Retinal pigment epithelial cell (primary cell): ENCODE data around the gene FA2H.

Experiments used
- DNase-seq: peaks from one replicate; pipeline ENCODE4 v3.0.0-alpha.2; 2010; ENCODE audit warnings: low read depth
- H3K4me3 ChIP-seq: 2 replicates; pipeline ENCODE4 v1.5.1; 2011; ENCODE audit warnings: mild to moderate bottlenecking, low read length, control low read depth, moderate library complexity
- TF ChIP-seq, protein P1 (sequence below): conservative IDR thresholded peaks from 2 replicates; pipeline ENCODE4 v1.5.1; 2011; ENCODE audit warnings: low read depth, low read length, control low read depth, inconsistent platforms

FA2H gene

DNA sequence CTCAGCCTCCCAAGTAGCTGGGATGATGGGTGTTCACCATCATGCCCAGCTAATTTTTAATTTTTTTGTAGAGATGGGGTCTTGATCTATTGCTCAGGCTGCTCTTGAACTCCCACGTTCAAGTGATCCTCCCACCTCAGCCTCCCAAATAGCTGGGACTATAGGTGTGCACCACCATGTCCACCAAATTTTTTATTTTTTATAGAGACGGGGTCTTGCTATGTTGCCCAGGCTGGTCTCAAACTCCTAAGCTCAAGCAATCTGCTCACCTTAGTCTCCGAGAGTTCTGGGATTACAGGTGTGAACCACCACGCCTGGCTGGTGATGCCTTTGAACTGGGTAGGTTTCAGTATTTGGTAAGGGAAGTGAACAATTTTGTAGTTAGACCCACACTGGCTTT, 30.1 kb downstream of the FA2H start:
- TF ChIP-seq, protein P1, sequence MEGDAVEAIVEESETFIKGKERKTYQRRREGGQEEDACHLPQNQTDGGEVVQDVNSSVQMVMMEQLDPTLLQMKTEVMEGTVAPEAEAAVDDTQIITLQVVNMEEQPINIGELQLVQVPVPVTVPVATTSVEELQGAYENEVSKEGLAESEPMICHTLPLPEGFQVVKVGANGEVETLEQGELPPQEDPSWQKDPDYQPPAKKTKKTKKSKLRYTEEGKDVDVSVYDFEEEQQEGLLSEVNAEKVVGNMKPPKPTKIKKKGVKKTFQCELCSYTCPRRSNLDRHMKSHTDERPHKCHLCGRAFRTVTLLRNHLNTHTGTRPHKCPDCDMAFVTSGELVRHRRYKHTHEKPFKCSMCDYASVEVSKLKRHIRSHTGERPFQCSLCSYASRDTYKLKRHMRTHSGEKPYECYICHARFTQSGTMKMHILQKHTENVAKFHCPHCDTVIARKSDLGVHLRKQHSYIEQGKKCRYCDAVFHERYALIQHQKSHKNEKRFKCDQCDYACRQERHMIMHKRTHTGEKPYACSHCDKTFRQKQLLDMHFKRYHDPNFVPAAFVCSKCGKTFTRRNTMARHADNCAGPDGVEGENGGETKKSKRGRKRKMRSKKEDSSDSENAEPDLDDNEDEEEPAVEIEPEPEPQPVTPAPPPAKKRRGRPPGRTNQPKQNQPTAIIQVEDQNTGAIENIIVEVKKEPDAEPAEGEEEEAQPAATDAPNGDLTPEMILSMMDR, result no peak
- H3K4me3 ChIP-seq, result no peak overlapping the region
- no peak for DNase-seq

DNA sequence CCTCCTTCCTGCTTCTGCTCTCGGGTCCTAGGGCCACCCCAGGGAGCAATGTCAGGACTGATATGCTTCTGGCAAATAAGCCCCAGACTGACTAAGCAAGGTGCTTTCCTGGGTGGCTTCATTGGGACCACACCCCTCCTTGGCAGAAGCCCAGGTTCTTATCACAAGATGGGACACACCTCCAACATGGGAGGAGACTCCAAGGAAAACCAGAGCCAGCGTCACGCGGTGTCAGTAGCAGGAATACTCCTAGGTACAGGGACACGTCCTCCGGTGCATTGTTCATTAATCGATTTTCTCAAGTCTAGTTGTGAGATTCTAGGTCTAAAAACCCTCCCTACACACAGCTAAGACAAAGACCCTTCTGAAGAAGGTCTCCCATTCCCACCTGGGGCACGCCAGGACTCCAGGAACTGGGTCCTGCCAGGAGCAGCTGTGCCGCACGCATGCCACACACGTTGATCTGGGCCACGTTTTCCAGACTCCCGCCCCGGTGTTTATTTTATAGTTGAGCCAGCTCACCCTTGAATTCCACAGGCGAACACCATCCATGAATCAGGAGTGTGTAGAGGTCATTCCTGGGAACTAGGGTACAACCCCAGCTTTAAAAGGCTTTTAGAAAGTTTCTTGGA, 30.8 kb downstream of the FA2H start:
- no peak overlapping the region for H3K4me3 ChIP-seq
- TF ChIP-seq, protein P1, result no peak
- no peak for DNase-seq

DNA sequence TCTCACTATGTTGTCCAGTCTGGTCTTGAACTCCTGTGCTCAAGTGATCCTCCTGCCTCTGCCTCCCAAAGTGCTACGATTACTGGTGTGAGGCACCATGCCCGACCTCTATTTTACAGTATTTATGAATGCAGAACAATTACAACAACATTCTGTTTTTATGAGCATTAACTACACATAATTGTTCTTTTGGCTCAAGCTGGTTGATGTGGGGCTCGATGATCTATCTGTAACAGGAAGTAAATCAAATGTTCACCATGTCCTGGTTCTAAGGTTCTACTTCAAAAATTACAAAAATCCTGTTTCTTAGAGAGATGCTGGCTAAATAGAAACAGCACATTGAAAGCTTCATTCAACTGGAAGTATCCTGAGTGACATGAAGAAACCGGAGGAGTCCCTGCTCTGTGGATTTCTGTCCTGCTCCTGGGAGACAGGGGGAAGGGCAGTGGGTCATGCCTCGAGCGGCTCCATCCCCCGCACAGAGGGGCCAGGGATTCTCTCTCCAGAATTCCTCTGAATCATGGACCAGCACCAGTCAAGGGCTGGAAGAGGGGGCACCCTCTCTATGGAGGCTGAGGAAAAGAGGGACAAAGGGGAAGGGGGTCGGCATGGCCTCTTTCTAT, 31.5 kb downstream of the FA2H start:
- TF ChIP-seq, protein P1, result no peak
- no peak for DNase-seq
- no peak overlapping the region for H3K4me3 ChIP-seq

DNA sequence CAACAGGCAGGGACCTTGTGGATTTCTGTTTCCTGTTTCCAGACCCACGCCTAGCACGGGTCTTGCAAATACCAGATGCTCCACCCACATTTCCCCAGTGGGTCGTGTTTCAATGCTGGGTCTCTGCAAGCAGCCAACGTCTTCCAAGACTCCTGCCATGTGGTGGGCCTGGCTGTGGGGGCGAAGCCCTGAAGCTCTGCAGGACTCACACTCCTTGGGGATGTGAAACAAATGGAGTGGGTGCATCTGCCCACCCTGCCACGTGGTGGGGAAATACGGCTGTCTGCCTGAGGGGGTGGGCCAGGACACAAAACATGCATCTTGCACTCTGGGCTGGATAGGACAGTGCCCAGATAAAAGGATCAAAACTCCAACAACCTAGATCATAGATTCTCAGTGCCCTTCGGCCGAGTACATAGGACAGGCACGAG, 32.6 kb downstream of the FA2H start:
- no peak for DNase-seq
- TF ChIP-seq, protein P1, result no peak
- no peak overlapping the region for H3K4me3 ChIP-seq

DNA sequence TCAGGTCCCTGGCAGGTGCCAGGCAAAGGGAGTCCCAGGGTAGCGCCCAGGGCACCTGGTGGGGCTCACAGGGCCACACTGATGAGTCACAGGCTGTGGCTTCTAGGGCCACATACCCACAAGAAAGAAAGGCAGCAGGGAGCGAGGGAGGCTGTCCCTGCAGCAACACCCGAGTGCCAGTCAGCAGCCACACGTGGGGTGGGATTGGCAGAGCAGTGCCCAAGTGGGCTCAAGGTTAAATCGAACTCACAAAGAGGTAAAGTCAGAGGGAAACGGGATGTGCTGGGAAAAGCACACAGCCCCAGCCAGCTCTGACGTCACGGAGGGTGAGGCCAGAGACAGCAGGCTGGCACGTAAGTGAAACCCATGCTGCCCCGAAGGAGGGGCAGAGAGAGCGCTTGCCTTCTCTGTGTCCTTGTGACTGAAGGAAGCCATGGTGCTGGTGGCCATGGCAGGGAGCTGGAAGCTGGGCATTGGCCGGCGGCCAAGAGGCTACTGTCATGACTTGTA, 33.8 kb downstream of the FA2H start:
- no peak overlapping the region for H3K4me3 ChIP-seq
- TF ChIP-seq, protein P1, result no peak
- DNase-seq, result no peak

DNA sequence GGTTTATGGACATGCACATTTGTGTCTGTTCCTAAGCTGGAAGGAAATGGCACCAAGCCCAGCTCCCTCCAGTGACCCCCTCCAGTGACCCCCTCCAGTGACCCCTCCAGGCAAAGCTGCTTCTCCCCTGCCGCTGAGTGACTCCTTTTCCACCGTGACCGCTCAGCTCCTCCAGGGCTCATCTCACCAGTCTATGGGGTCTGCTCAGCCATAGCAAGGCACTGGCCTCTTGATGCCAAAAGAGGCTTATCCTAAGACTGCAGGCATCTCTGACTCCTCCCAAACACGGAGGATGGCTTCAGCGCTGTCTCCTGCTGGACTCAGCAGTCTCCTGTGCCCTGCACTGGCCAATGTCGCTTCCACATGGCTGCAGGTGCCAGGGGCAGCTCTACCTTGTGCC, 35.3 kb downstream of the FA2H start:
- TF ChIP-seq, protein P1, result no peak
- no peak overlapping the region for H3K4me3 ChIP-seq
- no peak for DNase-seq

DNA sequence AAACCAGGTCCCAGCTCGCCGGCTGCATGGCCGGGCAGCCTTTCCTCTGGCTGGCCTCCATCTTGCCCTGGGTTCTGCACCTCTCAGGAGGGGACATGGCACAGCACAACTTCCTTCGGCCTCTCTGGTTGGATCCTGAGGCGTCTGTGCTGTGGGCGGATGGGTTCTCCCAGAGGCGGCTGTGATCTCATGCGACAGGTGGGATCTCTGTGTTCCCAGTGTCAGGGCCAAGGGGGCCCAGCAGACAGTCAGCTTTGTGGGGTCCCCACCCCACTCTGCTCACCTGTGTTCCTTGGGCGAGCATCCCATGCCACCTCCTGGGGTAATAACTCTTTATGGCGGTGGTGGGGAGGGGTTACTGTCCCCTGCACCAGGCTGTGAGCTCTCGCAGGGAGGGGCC, 35.8 kb downstream of the FA2H start:
- H3K4me3 ChIP-seq, result no peak overlapping the region
- DNase-seq, result no peak
- TF ChIP-seq, protein P1, result no peak
